Memory B cell (primary cell): ENCODE data around the gene SPEM2.

Experiments
- ATAC-seq: fragments of 150-1000 bp; cut with Tn5 transposase; 2 replicates; pipeline ENCODE4 v1.10.0; 2021; ENCODE audit warnings: low read depth, mild to moderate bottlenecking, moderate library complexity
- DNase-seq, 2 donors: peaks; one replicate each; pipeline ENCODE4 v3.0.0; 2022; ENCODE audit warnings: low spot score in 2 of 2
- H3K27ac Mint-ChIP-seq: one replicate; pipeline ENCODE4 v1.8.0; 2022; ENCODE audit warnings: mild to moderate bottlenecking, moderate library complexity, mixed read lengths
- H3K27me3 Mint-ChIP-seq: one replicate; pipeline ENCODE4 v1.8.0; 2022; ENCODE audit warnings: mixed read lengths
- H3K36me3 Mint-ChIP-seq: one replicate; pipeline ENCODE4 v1.8.0; 2022; ENCODE audit warnings: mild to moderate bottlenecking, mixed read lengths
- H3K4me1 Mint-ChIP-seq: one replicate; pipeline ENCODE4 v1.8.0; 2022; ENCODE audit warnings: mixed read lengths
- H3K4me3 Mint-ChIP-seq: one replicate; pipeline ENCODE4 v1.8.0; 2022; ENCODE audit warnings: mild to moderate bottlenecking, moderate library complexity, mixed read lengths
- H3K9me3 Mint-ChIP-seq: one replicate; pipeline ENCODE4 v1.8.0; 2022; ENCODE audit warnings: mixed read lengths

The SPEM2 gene

DNA sequence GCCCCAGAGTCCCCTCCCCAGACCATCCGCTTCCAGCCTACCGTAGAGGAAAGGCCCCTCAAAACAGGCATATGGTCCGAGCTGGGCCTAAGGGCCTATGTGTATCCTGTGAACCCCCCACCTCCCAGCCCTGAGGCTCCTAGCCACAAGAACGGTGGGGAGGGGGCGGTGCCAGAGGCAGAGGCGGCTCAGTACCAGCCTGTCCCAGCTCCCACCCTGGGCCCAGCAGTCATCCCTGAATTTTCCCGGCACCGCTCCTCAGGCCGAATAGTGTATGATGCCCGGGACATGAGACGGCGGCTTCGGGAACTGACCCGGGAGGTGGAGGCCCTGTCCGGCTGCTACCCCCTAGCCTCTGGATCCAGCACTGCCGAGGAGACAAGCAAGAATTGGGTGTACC, 4.2 kb upstream of the SPEM2 start:
- H3K27me3 Mint-ChIP-seq = peaks cover 10% of the 10 kb centered on the region
- no peaks in the 10 kb centered on the region for H3K36me3 Mint-ChIP-seq
- no peaks in the 10 kb centered on the region for H3K9me3 Mint-ChIP-seq
- peaks cover 2% of the 10 kb centered on the region for H3K4me1 Mint-ChIP-seq
- H3K4me3 Mint-ChIP-seq = no peak overlapping the region
- ATAC-seq (no peak), DNase-seq (no peak)
- no peak overlapping the region for H3K27ac Mint-ChIP-seq

- Mint-ChIP-seq H3K9me3 (no peaks in the 10 kb centered on the region), H3K36me3 (no peaks in the 10 kb centered on the region), H3K4me1 (no peaks in the 10 kb centered on the region), H3K4me3 (no peak overlapping the region), H3K27ac (no peak overlapping the region), H3K27me3 (peaks cover 5% of the 10 kb centered on the region)
- DNase-seq (no peak), ATAC-seq (no peak)
Observed at GRCh38 chr17:7423679-7424078, 1.7 kb upstream of the SPEM2 start.

DNA sequence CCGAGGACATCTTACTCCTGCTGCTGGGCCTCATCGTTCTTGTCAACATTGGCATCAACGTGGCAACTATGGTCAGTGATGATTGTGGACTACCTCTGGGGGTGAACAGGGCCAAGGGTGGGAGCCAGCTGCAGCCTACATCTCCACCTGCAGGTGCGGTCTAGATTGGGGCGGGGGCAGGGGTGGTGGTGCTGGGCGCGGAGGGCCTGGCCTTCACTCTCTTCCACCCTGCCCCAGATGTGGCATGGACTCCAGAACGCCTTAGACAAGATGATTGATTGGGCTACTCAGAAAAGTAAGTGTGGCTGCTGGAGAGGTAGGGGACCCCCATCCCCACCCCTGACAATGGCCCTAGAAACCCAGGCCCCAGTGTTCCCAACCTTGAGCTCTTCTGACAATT, 340 bp downstream of the SPEM2 start:
- no peak for ATAC-seq
- Mint-ChIP-seq H3K27ac (no peak overlapping the region), H3K27me3 (no peaks in the 10 kb centered on the region), H3K4me1 (no peaks in the 10 kb centered on the region), H3K4me3 (no peak overlapping the region), H3K36me3 (no peaks in the 10 kb centered on the region), H3K9me3 (no peaks in the 10 kb centered on the region)
- no peak for DNase-seq

GRCh38 chr17:7426203-7426863, 917 bp downstream of the SPEM2 start:
- no peak for ATAC-seq
- Mint-ChIP-seq H3K36me3 (no peaks in the 10 kb centered on the region), H3K4me1 (no peaks in the 10 kb centered on the region), H3K27me3 (no peaks in the 10 kb centered on the region), H3K4me3 (no peak overlapping the region), H3K27ac (no peak overlapping the region), H3K9me3 (no peaks in the 10 kb centered on the region)
- DNase-seq = no peak

GRCh38 chr17:7426896-7427489, 1.6 kb downstream of the SPEM2 start:
- Mint-ChIP-seq H3K9me3 (no peaks in the 10 kb centered on the region), H3K36me3 (no peaks in the 10 kb centered on the region), H3K27ac (no peak overlapping the region), H3K27me3 (no peaks in the 10 kb centered on the region), H3K4me3 (no peak overlapping the region), H3K4me1 (no peaks in the 10 kb centered on the region)
- ATAC-seq = no peak
- DNase-seq = no peak

- no peak for ATAC-seq
Observed at GRCh38 chr17:7427549-7427948, 2.1 kb downstream of the SPEM2 start.

DNA sequence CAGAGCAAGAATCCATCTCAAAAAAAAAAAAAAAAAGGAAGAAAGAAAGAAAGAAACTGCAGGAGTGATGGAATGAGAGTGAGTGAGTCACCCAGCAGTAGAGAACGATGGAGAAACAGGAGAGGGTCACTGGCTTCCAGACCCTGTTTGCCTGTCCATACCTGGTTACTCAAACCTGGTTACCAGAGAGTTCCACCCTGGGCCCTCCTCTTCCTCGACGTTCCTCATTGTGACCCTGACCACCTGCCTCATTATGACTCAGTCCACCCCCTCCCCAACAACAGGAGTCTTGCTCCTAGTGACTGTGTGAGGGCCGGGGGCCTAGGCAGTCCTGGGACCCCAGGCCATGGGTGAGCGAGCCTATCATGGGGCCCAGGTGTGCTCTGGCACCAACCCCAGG, 3.1 kb downstream of the SPEM2 start, which contains the start of gene SPEM3:
TSS of gene SPEM3 (plus strand) at position 301 of the 400 bp plus-strand sequence. CDS start at position 347, 46 bp downstream.
- Mint-ChIP-seq H3K4me3 (no peak within 1 kb of the TSS), H3K27me3 (no peaks in the 10 kb centered on the region), H3K27ac (no peak within 1 kb of the TSS), H3K9me3 (no peaks in the 10 kb centered on the region), H3K4me1 (no peaks in the 10 kb centered on the region), H3K36me3 (no peaks in the 10 kb centered on the region)
- no peak for DNase-seq
- ATAC-seq = no peak

More at GRCh38 chr17:7427549-7427948, 2.1 kb downstream of the SPEM2 start:
- H3K4me1 Mint-ChIP-seq = no peaks in the 10 kb centered on the region
- H3K9me3 Mint-ChIP-seq = no peaks in the 10 kb centered on the region
- H3K36me3 Mint-ChIP-seq = no peaks in the 10 kb centered on the region
- no peaks in the 10 kb centered on the region for H3K27me3 Mint-ChIP-seq
- H3K4me3 Mint-ChIP-seq = no peak overlapping the region
- DNase-seq = no peak
- no peak overlapping the region for H3K27ac Mint-ChIP-seq

DNA sequence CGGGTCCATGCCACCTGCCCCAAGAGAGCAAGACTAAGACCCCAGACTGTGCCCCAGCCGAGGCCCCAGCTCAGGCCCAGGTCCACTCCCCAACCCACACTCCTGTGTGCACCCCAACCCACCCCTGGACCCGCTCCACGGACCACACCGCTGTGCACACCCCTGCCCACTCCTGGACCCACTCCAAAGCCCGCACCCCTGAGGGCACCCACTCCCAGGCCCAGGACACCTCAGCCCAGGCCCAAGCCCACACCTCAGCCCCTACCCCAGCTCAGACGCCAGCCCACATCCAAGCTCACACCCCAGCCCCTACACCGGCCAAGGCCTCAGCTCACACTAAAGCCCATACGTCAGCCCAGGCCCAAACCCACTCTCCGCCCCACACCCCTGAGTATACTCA, 4.3 kb downstream of the SPEM2 start:
- Mint-ChIP-seq H3K4me3 (no peak overlapping the region), H3K27ac (no peak overlapping the region), H3K36me3 (no peaks in the 10 kb centered on the region), H3K4me1 (no peaks in the 10 kb centered on the region), H3K27me3 (no peaks in the 10 kb centered on the region), H3K9me3 (no peaks in the 10 kb centered on the region)
- ATAC-seq = no peak
- DNase-seq = no peak

DNA sequence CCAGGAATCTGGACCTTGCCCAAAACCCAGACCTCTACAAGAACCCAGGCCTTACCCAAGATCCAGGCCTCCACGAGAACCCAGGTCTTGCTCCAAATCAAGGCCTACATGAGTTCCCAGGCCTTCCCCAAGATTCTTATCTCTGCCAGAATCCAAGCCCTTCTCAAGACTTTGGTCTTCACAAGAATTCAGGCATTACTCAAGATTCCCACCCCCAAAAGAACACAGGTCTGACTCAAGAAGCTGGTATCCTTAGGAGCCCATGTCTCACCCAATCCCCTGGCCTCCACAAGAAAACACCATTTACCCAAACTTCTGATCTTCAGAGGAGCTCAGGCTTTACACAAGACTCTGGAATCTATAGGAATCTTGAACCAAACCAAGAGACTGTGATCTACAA, 5.8 kb downstream of the SPEM2 start:
- no peaks in the 10 kb centered on the region for H3K27me3 Mint-ChIP-seq
- ATAC-seq (no peak), DNase-seq (no peak)
- H3K36me3 Mint-ChIP-seq = no peaks in the 10 kb centered on the region
- no peaks in the 10 kb centered on the region for H3K9me3 Mint-ChIP-seq
- H3K4me3 Mint-ChIP-seq = no peak overlapping the region
- peaks cover 2% of the 10 kb centered on the region for H3K4me1 Mint-ChIP-seq
- H3K27ac Mint-ChIP-seq = no peak overlapping the region

DNA sequence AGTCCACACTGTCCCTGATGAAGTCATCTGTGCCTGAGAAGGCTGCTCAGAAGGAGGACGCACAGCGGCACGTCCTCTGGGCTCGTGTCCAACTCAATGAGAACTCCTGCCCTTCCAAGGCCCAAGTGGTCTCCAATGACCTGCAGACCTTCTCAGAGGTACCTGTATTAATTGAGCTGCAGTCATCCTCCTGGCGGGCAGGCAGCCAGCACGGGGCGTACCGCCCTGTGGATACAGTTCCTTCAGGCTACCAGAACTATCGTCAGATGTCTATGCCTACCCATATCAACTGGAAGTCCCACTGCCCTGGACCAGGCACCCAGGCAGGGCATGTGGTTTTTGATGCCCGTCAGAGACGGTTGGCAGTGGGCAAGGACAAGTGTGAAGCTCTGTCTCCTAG, 6.9 kb downstream of the SPEM2 start:
- ATAC-seq = no peak
- Mint-ChIP-seq H3K4me3 (no peak overlapping the region), H3K27ac (no peak overlapping the region), H3K27me3 (no peaks in the 10 kb centered on the region), H3K4me1 (peaks cover 4% of the 10 kb centered on the region), H3K9me3 (no peaks in the 10 kb centered on the region), H3K36me3 (peaks cover 2% of the 10 kb centered on the region)
- no peak for DNase-seq

GRCh38 chr17:7435676-7436555, 10.5 kb downstream of the SPEM2 start:
- Mint-ChIP-seq H3K4me1 (peaks cover 24% of the 10 kb centered on the region), H3K36me3 (peaks cover 5% of the 10 kb centered on the region), H3K4me3 (peak overlapping the region; percentile 85), H3K9me3 (no peaks in the 10 kb centered on the region), H3K27ac (peak overlapping the region; percentile 84), H3K27me3 (peaks cover 14% of the 10 kb centered on the region)
- DNase-seq = peak; percentile 59 to 75
- peak; percentile 25 for ATAC-seq

- peak overlapping the region; percentile 84 for H3K27ac Mint-ChIP-seq
- H3K9me3 Mint-ChIP-seq = no peaks in the 10 kb centered on the region
- peaks cover 14% of the 10 kb centered on the region for H3K27me3 Mint-ChIP-seq
- ATAC-seq = peak; percentile 54
- H3K4me1 Mint-ChIP-seq = peaks cover 24% of the 10 kb centered on the region
- peaks cover 5% of the 10 kb centered on the region for H3K36me3 Mint-ChIP-seq
- H3K4me3 Mint-ChIP-seq = peak overlapping the region; percentile 85
- DNase-seq = peak; percentile 77 to 79
Observed at GRCh38 chr17:7436556-7437368, 11.3 kb downstream of the SPEM2 start.

DNA sequence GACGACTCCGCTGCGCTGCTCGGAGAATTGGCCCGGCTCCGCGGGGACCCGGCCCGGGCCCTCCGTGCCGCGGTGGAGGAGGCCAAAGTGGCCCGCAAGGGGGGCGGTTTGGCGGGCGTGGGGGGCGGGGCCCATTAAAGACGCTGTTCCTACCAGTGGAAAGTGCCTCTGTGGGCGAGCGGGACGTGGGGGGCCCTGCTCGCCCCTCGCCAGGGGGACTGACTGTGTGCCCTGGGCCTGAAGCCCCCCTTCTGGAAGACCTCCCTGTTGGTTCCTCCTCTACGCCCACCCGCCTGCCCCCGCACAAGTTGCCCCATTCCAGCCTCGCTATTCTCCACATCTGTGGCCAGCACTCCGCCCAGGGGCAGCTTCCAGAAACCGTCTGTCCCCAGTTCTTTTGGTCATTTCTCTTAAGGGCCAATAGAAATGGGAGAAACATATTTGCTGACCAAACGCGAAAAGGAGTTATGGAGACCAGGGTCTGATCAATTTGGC, 12.0 kb downstream of the SPEM2 start:
- Mint-ChIP-seq H3K4me3 (peak overlapping the region; percentile 73), H3K36me3 (peaks cover 5% of the 10 kb centered on the region), H3K4me1 (peaks cover 24% of the 10 kb centered on the region), H3K27ac (no peak overlapping the region), H3K9me3 (no peaks in the 10 kb centered on the region), H3K27me3 (peaks cover 17% of the 10 kb centered on the region)
- DNase-seq = no peak
- no peak for ATAC-seq
